ENCODE data around the gene TBC1D2B.

TBC1D2B gene

GRCh38 chr15:78044407-78045155 lies 32.9 kb downstream of the TBC1D2B start:
- no peak overlapping the region for H3K4me3 ChIP-seq (ENCODE audit: low read depth, low read length)
- no peak for DNase-seq (ENCODE audit: low read depth)

GRCh38 chr15:78041946-78042345 lies 35.6 kb downstream of the TBC1D2B start:
- no peak for TF ChIP-seq CTCF (IDR thresholded peaks at IDR 0.05; ENCODE audit: low read depth, low read length, missing control alignments)
- no peak for DNase-seq (ENCODE audit: low read depth)
- H3K4me3 ChIP-seq (ENCODE audit: low read depth, low read length) = no peak overlapping the region

More at GRCh38 chr15:78044407-78045155, 32.9 kb downstream of the TBC1D2B start:
- TF ChIP-seq CTCF (IDR thresholded peaks at IDR 0.05; ENCODE audit: low read depth, low read length, missing control alignments) = no peak

GRCh38 chr15:78040653-78041244 lies 36.8 kb downstream of the TBC1D2B start:
- TF ChIP-seq CTCF (IDR thresholded peaks at IDR 0.05; ENCODE audit: low read depth, low read length, missing control alignments) = no peak
- DNase-seq (ENCODE audit: low read depth) = no peak
- H3K4me3 ChIP-seq (ENCODE audit: low read depth, low read length) = no peak overlapping the region

DNA sequence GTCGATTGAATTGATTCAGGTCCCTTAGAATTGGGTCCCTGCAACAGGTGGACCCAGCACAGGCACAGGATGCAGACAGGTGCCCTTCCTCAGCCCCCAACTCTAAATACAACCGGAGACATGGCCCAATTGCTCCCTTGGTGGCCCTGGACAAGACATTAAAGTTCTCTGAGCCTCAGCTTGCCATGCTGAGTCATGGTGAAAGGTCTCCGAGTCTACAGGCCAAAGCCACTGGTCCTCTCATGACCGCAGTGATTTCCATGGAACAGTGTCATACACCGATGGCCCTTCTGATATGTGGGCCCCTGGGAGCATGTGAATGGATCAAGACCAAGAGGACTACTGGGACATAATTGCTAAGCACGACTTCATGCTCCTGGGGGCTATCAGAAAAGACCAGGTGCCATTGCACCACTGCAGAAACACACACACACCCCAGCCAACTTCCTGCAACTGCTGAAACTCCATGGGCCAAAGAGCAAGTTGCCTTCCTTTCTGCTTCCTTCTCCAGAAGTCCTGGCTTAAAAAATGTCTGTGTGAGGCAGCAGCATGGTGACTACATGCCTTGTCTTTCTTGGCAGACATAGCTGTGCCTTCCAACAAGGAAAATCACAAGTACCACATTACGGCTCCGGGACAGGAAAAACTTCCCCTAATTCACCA lies 38.8 kb downstream of the TBC1D2B start:
- DNase-seq (ENCODE audit: low read depth) = no peak
- TF ChIP-seq CTCF (IDR thresholded peaks at IDR 0.05; ENCODE audit: low read depth, low read length, missing control alignments) = no peak
- no peak overlapping the region for H3K4me3 ChIP-seq (ENCODE audit: low read depth, low read length)

GRCh38 chr15:78037779-78038305 lies 39.7 kb downstream of the TBC1D2B start:
- TF ChIP-seq CTCF (IDR thresholded peaks at IDR 0.05; ENCODE audit: low read depth, low read length, missing control alignments) = no peak
- DNase-seq (ENCODE audit: low read depth) = no peak

GRCh38 chr15:78037328-78037727 lies 40.2 kb downstream of the TBC1D2B start:
- no peak overlapping the region for H3K4me3 ChIP-seq (ENCODE audit: low read depth, low read length)
- no peak for DNase-seq (ENCODE audit: low read depth)
- TF ChIP-seq CTCF (IDR thresholded peaks at IDR 0.05; ENCODE audit: low read depth, low read length, missing control alignments) = no peak

More at GRCh38 chr15:78037779-78038305, 39.7 kb downstream of the TBC1D2B start:
- no peak overlapping the region for H3K4me3 ChIP-seq (ENCODE audit: low read depth, low read length)
